ENCODE measurements around the gene NPAS3.

The NPAS3 gene

DNA sequence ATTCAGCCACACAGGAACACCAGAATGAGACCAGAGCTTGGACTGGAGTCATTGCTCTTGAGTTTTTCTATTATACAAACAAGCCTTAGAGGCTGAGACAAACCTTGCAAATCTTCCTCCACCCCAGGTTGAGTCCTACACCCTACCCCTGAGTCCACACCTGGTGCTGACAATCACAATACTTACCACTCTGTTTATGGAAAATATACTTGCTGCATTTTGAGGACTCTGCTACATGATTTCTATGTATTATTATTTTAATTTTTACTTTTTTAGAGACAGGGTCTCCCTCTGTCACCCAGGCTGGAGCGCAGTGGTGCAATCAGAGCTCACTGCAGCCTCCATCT is 910.7 kb downstream of the NPAS3 start:
- no peak for DNase-seq (ENCODE audit: low read depth)
- no peak overlapping the region for H3K4me3 ChIP-seq (ENCODE audit: low read length)
- TF ChIP-seq, protein P1, sequence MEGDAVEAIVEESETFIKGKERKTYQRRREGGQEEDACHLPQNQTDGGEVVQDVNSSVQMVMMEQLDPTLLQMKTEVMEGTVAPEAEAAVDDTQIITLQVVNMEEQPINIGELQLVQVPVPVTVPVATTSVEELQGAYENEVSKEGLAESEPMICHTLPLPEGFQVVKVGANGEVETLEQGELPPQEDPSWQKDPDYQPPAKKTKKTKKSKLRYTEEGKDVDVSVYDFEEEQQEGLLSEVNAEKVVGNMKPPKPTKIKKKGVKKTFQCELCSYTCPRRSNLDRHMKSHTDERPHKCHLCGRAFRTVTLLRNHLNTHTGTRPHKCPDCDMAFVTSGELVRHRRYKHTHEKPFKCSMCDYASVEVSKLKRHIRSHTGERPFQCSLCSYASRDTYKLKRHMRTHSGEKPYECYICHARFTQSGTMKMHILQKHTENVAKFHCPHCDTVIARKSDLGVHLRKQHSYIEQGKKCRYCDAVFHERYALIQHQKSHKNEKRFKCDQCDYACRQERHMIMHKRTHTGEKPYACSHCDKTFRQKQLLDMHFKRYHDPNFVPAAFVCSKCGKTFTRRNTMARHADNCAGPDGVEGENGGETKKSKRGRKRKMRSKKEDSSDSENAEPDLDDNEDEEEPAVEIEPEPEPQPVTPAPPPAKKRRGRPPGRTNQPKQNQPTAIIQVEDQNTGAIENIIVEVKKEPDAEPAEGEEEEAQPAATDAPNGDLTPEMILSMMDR (IDR thresholded peaks at IDR 0.05; ENCODE audit: insufficient read depth, low read depth, low read length, missing control alignments) = no peak

DNA sequence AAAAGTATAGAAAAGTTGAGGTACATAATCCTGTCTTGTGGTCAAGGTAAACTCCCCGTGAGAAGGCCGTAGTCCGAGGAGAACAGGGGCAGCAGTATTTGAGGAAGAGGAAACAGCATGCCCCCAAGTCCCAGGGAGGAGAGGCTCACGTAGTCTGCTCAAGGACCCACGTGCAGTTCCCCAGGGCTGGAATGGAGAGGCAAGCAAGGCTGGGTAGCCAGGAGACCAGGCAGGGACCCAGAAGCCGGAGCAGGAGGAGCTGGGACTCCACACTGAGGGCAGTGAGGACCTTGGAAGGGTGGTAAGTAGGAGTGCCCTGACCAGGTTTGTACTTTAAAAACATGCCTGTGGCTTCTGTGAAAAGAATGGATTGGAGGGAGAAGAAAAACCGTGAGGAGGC is 912.1 kb downstream of the NPAS3 start:
- DNase-seq (ENCODE audit: low read depth) = no peak
- H3K4me3 ChIP-seq (ENCODE audit: low read length) = no peak overlapping the region
- TF ChIP-seq, protein P1 (IDR thresholded peaks at IDR 0.05; ENCODE audit: insufficient read depth, low read depth, low read length, missing control alignments) = no peak

DNA sequence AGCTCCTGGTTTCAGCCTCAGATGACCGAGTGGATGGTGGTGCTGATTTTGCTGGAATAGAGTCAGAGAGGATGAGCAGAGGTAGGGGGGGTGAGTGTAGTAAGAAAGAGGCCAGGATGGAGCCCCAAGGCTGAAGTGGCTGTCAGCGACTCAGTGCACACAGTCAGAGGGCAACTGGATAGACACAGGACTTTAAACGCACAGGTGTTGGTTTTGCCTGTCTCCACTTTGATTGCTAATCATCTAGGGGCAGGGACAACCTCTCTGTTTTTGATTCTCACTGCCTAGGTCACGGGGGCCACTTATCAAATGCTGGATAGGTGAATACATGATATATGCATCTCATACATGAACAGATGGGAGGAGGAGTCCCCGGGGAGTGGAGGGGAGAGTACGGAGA is 912.7 kb downstream of the NPAS3 start:
- TF ChIP-seq, protein P1 (IDR thresholded peaks at IDR 0.05; ENCODE audit: insufficient read depth, low read depth, low read length, missing control alignments) = no peak
- H3K4me3 ChIP-seq (ENCODE audit: low read length) = no peak overlapping the region
- DNase-seq (ENCODE audit: low read depth) = no peak

GRCh38 chr14:33851931-33852330 is 913.3 kb downstream of the NPAS3 start:
- no peak overlapping the region for H3K4me3 ChIP-seq (ENCODE audit: low read length)
- no peak for DNase-seq (ENCODE audit: low read depth)
- TF ChIP-seq, protein P1 (IDR thresholded peaks at IDR 0.05; ENCODE audit: insufficient read depth, low read depth, low read length, missing control alignments) = no peak

All from epithelial cell of esophagus (primary cell).